ENCODE measurements around the gene SF3B2. TPM values are rescaled to one million over a fixed set of nuclear protein-coding genes. Genes with fewer than 3 reads are reported as not detected.
"Not testable (repeated sequence)": the region's sequence is repeated elsewhere in the genome, so short reads cannot be mapped to it uniquely, and the experiment has no call there.

The SF3B2 gene
- total RNA-seq, 4 donors from 2014 or later: 148 to 216 (median 156) TPM

DNA sequence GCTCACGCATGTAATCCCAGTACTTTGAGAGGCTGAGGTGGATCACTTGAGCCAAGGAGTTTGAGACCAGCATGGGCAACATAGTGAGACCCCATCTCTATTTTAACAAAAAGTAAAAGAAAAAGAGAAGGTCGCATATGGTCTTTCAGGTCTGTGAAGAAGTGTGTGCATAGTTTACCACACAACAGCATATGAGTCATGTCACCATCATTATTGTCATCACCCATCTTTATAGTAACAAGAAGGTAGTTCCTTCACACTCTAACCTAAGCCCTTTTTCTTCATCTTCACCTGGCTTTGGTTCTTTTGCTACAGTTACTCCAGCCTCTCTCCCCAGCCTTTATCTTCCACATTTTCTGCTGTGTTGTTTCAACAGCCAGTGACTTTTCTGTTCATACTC is 57.1 kb downstream of the SF3B2 start:
- no peak for TF ChIP-seq CTCF (IDR thresholded peaks at IDR 0.05)
- no peak for TF ChIP-seq EP300 (IDR thresholded peaks at IDR 0.05)
- no peak for TF ChIP-seq POLR2A (IDR thresholded peaks at IDR 0.05)
- H3K9me3 ChIP-seq: no peaks in the 10 kb centered on the region
- H3K4me1 ChIP-seq: peaks cover 0 to 36% (median 20%) of the 10 kb centered on the region in 4 donors
- H3K27ac ChIP-seq: no peak overlapping the region
- WGBS, 2 donors: 92 to 96% methylated on average over 2 of the region's 2 CpGs
- no peak for DNase-seq (ENCODE audit: low spot score in 2 of 2)
- H3K4me3 ChIP-seq: no peak overlapping the region
- no peaks in the 10 kb centered on the region for H3K36me3 ChIP-seq
- no peaks in the 10 kb centered on the region for H3K27me3 ChIP-seq

- no peaks in the 10 kb centered on the region for H3K36me3 ChIP-seq
- TF ChIP-seq POLR2A (IDR thresholded peaks at IDR 0.05) (no peak), EP300 (IDR thresholded peaks at IDR 0.05) (no peak), CTCF (IDR thresholded peaks at IDR 0.05) (no peak)
- no peak overlapping the region for H3K4me3 ChIP-seq
- no peaks in the 10 kb centered on the region for H3K27me3 ChIP-seq
- H3K27ac ChIP-seq: no peak overlapping the region
- H3K4me1 ChIP-seq: peaks cover 0 to 34% (median 25%) of the 10 kb centered on the region in 4 donors
- no peaks in the 10 kb centered on the region for H3K9me3 ChIP-seq
- DNase-seq (ENCODE audit: low spot score in 2 of 2): no peak
- 92 to 93% methylated on average over 3 of the region's 3 CpGs for WGBS, 2 donors
Observed at GRCh38 chr11:66111158-66111557, 59.0 kb downstream of the SF3B2 start.

DNA sequence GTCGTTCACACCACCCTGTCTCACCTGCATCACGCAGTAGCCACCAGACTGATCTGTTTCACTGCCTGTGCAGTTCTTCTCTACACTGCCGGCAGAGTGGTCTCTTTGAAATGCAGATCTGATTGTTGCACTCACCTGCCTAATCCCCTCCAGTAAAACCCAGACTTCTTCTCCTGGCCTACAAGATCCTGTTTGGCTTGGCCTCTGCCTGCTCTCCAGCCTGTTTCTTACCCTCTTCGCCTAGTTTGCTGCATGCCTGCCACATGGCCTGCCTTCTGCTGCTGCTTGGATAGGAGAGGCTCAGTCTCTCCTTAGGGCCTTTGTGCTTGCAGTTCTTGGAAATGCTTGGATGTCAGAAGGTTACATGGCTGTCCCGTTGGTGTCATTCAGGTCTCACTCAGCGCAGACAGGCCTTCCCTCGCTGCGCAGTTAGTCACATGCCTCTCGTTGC is 59.9 kb downstream of the SF3B2 start:
- DNase-seq (ENCODE audit: low spot score in 2 of 2): no peak
- Histone ChIP-seq H3K4me3 (no peak overlapping the region), H3K27me3 (no peaks in the 10 kb centered on the region), H3K4me1 (peaks cover 0 to 39% (median 25%) of the 10 kb centered on the region in 4 donors), H3K36me3 (no peaks in the 10 kb centered on the region), H3K27ac (peak overlapping the region in 1 of 4 donors; percentile 55), H3K9me3 (no peaks in the 10 kb centered on the region)
- 56 to 62% methylated on average over 9 of the region's 9 CpGs for WGBS, 2 donors
- TF ChIP-seq EP300 (IDR thresholded peaks at IDR 0.05): no peak
- no peak for TF ChIP-seq POLR2A (IDR thresholded peaks at IDR 0.05)

DNA sequence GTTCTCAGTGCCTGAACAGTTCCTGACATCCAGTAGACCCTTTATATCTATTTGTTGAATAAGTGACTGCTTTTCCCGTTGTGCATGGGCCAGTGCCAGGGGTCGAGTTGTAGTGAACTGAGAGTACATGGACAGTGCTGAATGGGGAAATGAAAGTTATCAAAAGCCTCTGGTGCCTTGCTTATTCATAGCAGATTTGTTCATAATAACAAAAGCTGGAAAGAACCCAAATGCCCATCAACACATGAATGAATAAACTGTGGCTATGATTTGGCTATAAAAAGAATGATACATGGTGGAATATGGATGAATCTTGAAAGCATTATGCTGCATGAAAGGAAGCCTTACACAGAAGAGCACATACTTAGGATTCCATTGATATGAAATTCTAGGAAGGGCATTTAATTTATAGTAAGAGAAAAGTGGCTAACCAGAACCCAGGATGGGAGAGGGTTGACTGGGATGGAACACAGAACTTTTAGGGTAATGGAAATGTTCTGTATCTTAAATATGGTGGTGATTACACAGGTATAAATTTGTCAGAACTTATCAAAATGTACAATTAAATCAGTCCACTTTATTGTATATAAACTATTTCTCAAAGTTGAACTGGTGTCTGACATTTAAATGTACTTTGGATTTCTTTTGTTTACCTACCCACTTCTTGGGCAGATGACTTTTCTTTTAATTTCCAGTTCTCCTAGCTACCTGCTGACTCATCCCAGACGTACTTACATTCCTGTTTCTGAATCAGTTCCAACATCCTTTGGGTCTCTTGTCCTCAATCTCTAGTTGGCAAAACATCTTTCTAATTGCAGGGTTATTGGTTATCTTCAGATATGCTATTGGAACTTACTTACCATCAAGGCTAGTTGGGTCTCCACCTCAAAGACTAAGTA is 60.7 kb downstream of the SF3B2 start:
- peak in 1 of 2 donors; percentile 6 for DNase-seq (ENCODE audit: low spot score in 2 of 2)
- no peaks in the 10 kb centered on the region for H3K36me3 ChIP-seq
- H3K4me3 ChIP-seq: no peak overlapping the region
- peaks cover 0 to 36% (median 25%) of the 10 kb centered on the region in 4 donors for H3K4me1 ChIP-seq
- no peaks in the 10 kb centered on the region for H3K9me3 ChIP-seq
- no peak for TF ChIP-seq CTCF (IDR thresholded peaks at IDR 0.05)
- no peak for TF ChIP-seq EP300 (IDR thresholded peaks at IDR 0.05)
- no peak for TF ChIP-seq POLR2A (IDR thresholded peaks at IDR 0.05)
- H3K27me3 ChIP-seq: no peaks in the 10 kb centered on the region
- peak overlapping the region in 1 of 4 donors; percentile 55 for H3K27ac ChIP-seq
- WGBS, 2 donors: 7 to 14% methylated on average over 3 of the region's 3 CpGs

- WGBS, 2 donors: 86 to 100% methylated on average over 1 to 3 of the region's 3 CpGs
- not testable (repeated sequence) for DNase-seq (ENCODE audit: low spot score in 2 of 2); H3K36me3 ChIP-seq; H3K9me3 ChIP-seq; H3K27me3 ChIP-seq; H3K4me3 ChIP-seq
- Histone ChIP-seq H3K4me1 (peaks cover 0 to 43% (median 28%) of the 10 kb centered on the region in 4 donors), H3K27ac (peak overlapping the region in 1 of 4 donors; percentile 41)
Observed at GRCh38 chr11:66114957-66115356, 62.8 kb downstream of the SF3B2 start.

DNA sequence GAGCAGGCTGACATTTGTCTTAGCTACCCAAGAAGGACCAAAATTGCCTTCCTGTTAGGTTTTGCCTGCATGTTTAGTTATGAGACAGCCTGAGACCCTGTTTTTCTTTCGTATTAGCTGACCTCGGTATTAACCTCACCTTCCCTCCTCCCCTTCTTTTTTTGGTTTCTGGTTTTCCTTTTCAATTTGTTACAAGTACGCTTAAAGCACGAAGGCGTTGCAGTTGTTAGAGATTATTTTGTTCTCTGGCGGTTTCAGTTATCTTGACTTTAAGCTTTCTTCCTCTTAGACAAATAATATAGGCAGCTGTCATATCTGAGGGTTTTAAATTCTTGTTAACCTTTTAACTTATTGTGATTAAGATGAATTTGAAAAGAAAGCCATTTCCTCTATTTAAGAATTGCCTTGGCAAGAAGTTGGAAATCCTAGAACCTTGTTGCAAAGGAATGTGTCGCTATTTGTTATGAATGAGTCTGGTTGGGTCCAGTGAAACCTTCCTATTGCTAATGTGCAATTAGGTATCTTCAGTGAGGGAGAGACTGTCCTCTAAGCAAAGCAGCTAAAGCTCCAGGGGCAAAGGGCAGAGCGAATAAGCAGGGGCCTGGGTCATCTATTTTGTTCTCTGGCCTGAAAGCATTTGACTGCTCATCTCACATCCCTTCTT is 63.6 kb downstream of the SF3B2 start:
- no peaks in the 10 kb centered on the region for H3K36me3 ChIP-seq
- H3K4me3 ChIP-seq: no peak overlapping the region
- peaks cover 0 to 43% (median 28%) of the 10 kb centered on the region in 4 donors for H3K4me1 ChIP-seq
- no peak for DNase-seq (ENCODE audit: low spot score in 2 of 2)
- TF ChIP-seq POLR2A (IDR thresholded peaks at IDR 0.05) (no peak), EP300 (IDR thresholded peaks at IDR 0.05) (no peak), CTCF (IDR thresholded peaks at IDR 0.05) (no peak)
- H3K27ac ChIP-seq: peak overlapping the region in 1 of 4 donors; percentile 41
- 58 to 73% methylated on average over 8 of the region's 8 CpGs for WGBS, 2 donors
- H3K9me3 ChIP-seq: no peaks in the 10 kb centered on the region
- H3K27me3 ChIP-seq: no peaks in the 10 kb centered on the region

All from tibial nerve (tissue), 4 donors.